ENCODE data around the gene MCAM.

The MCAM gene

GRCh38 chr11:119316729-119317591 is at the start of gene MCAM:
Gene MCAM, minus strand, starts transcription at chr11:119317130. Its CDS starts 29 bp downstream, at chr11:119317101.
- no peak for TF ChIP-seq CTCF (IDR thresholded peaks at IDR 0.05; ENCODE audit: insufficient read depth, low read length, poor library complexity, severe bottlenecking)
- no peaks in the 10 kb centered on the region for H3K27me3 ChIP-seq (replicated peaks; ENCODE audit: control insufficient read depth, insufficient read depth, low read length)
- peak within 1 kb of the TSS; percentile 75 for H3K4me3 ChIP-seq (replicated peaks; ENCODE audit: low read depth, low read length)
- DNase-seq (ENCODE audit: extremely low read depth, insufficient read length): peak; percentile 58
- no peaks in the 10 kb centered on the region; the same call in none of the 2 replicates for H3K36me3 ChIP-seq (ENCODE audit: control insufficient read depth, insufficient read depth, low read length)

GRCh38 chr11:119365071-119365591 is 48.2 kb upstream of the MCAM start:
- Histone ChIP-seq H3K27me3 (replicated peaks; ENCODE audit: control insufficient read depth, insufficient read depth, low read length) (peaks cover 2% of the 10 kb centered on the region; the same call in 1 of the 2 replicates), H3K36me3 (ENCODE audit: control insufficient read depth, insufficient read depth, low read length) (no peaks in the 10 kb centered on the region), H3K4me3 (replicated peaks; ENCODE audit: low read depth, low read length) (no peak overlapping the region)
- TF ChIP-seq CTCF (IDR thresholded peaks at IDR 0.05; ENCODE audit: insufficient read depth, low read length, poor library complexity, severe bottlenecking): no peak
- no peak for DNase-seq (ENCODE audit: extremely low read depth, insufficient read length)

- DNase-seq (ENCODE audit: extremely low read depth, insufficient read length): peak; percentile 70
- Histone ChIP-seq H3K36me3 (ENCODE audit: control insufficient read depth, insufficient read depth, low read length) (no peaks in the 10 kb centered on the region), H3K27me3 (replicated peaks; ENCODE audit: control insufficient read depth, insufficient read depth, low read length) (peaks cover 2% of the 10 kb centered on the region; the same call in 1 of the 2 replicates), H3K4me3 (replicated peaks; ENCODE audit: low read depth, low read length) (peak overlapping the region; percentile 37)
- TF ChIP-seq CTCF (IDR thresholded peaks at IDR 0.05; ENCODE audit: insufficient read depth, low read length, poor library complexity, severe bottlenecking): no peak
These were observed 47.1 kb upstream of the MCAM start for GRCh38 chr11:119363851-119364590.

- Histone ChIP-seq H3K36me3 (ENCODE audit: control insufficient read depth, insufficient read depth, low read length) (no peaks in the 10 kb centered on the region), H3K4me3 (replicated peaks; ENCODE audit: low read depth, low read length) (peak overlapping the region; percentile 37), H3K27me3 (replicated peaks; ENCODE audit: control insufficient read depth, insufficient read depth, low read length) (peaks cover 2% of the 10 kb centered on the region; the same call in 1 of the 2 replicates)
- no peak for TF ChIP-seq CTCF (IDR thresholded peaks at IDR 0.05; ENCODE audit: insufficient read depth, low read length, poor library complexity, severe bottlenecking)
- no peak for DNase-seq (ENCODE audit: extremely low read depth, insufficient read length)
These were observed 46.3 kb upstream of the MCAM start for GRCh38 chr11:119363081-119363850.

GRCh38 chr11:119362741-119363080 is 45.8 kb upstream of the MCAM start:
- Histone ChIP-seq H3K27me3 (replicated peaks; ENCODE audit: control insufficient read depth, insufficient read depth, low read length) (peaks cover 2% of the 10 kb centered on the region; the same call in 1 of the 2 replicates), H3K36me3 (ENCODE audit: control insufficient read depth, insufficient read depth, low read length) (no peaks in the 10 kb centered on the region), H3K4me3 (replicated peaks; ENCODE audit: low read depth, low read length) (no peak overlapping the region)
- TF ChIP-seq CTCF (IDR thresholded peaks at IDR 0.05; ENCODE audit: insufficient read depth, low read length, poor library complexity, severe bottlenecking): no peak
- DNase-seq (ENCODE audit: extremely low read depth, insufficient read length): no peak
